GM03348 (cell line): ENCODE results near the gene NYAP2.
A peak's percentile ranks its signal among the peaks of the same experiment; 100 is the strongest.

Experiments
- DNase-seq: peaks from one replicate; pipeline ENCODE4 v3.0.0; 2012; ENCODE audit warnings: low spot score

Gene NYAP2

GRCh38 chr2:225486236-225486635 is 86.7 kb downstream of the NYAP2 start:
- DNase-seq: no peak

- no peak for DNase-seq
Observed at GRCh38 chr2:225487878-225488416, 88.4 kb downstream of the NYAP2 start.

GRCh38 chr2:225488743-225489142 is 89.2 kb downstream of the NYAP2 start:
- no peak for DNase-seq

GRCh38 chr2:225493420-225494099 is 94.0 kb downstream of the NYAP2 start:
- DNase-seq: no peak

- no peak for DNase-seq
Observed at GRCh38 chr2:225494100-225494459, 94.6 kb downstream of the NYAP2 start.

- DNase-seq: no peak
Observed at GRCh38 chr2:225495706-225496105, 96.2 kb downstream of the NYAP2 start.

GRCh38 chr2:225496568-225496967 is 97.1 kb downstream of the NYAP2 start:
- no peak for DNase-seq

- DNase-seq: no peak
Observed at GRCh38 chr2:225497166-225497565, 97.7 kb downstream of the NYAP2 start.

- no peak for DNase-seq
Observed at GRCh38 chr2:225501022-225501421, 101.5 kb downstream of the NYAP2 start.

- no peak for DNase-seq
Observed at GRCh38 chr2:225502971-225503370, 103.5 kb downstream of the NYAP2 start.

GRCh38 chr2:225510796-225511195 is 111.3 kb downstream of the NYAP2 start:
- no peak for DNase-seq

GRCh38 chr2:225512469-225512868 is 113.0 kb downstream of the NYAP2 start:
- no peak for DNase-seq

- DNase-seq: no peak
Observed at GRCh38 chr2:225512876-225513540, 113.5 kb downstream of the NYAP2 start.

- no peak for DNase-seq
Observed at GRCh38 chr2:225515033-225515432, 115.5 kb downstream of the NYAP2 start.

GRCh38 chr2:225526760-225527390 is 127.4 kb downstream of the NYAP2 start:
- DNase-seq: no peak

- no peak for DNase-seq
Observed at GRCh38 chr2:225531559-225531958, 132.0 kb downstream of the NYAP2 start.

GRCh38 chr2:225532096-225532495 is 132.6 kb downstream of the NYAP2 start:
- DNase-seq: no peak

GRCh38 chr2:225534037-225534436 is 134.5 kb downstream of the NYAP2 start:
- DNase-seq: no peak

GRCh38 chr2:225534697-225535096 is 135.2 kb downstream of the NYAP2 start:
- DNase-seq: peak; percentile 16

- no peak for DNase-seq
Observed at GRCh38 chr2:225536036-225536435, 136.5 kb downstream of the NYAP2 start.

- DNase-seq: no peak
Observed at GRCh38 chr2:225543626-225544025, 144.1 kb downstream of the NYAP2 start.

- DNase-seq: no peak
Observed at GRCh38 chr2:225556461-225556860, 157.0 kb downstream of the NYAP2 start.

GRCh38 chr2:225558399-225559071 is 159.0 kb downstream of the NYAP2 start:
- no peak for DNase-seq
